Endodermal cell (in vitro differentiated cells): ENCODE data around the gene PRKCZ. TPM values are rescaled to one million over a fixed set of nuclear protein-coding genes. Genes with fewer than 3 reads are reported as not detected.

Experiments used
- DNase-seq: peaks from one replicate; pipeline ENCODE4 v3.0.0-alpha.2; 2017
- H3K27ac ChIP-seq: 2 replicates; pipeline ENCODE4 v1.5.1; 2013; ENCODE audit warnings: mild to moderate bottlenecking, low read depth, low read length, moderate library complexity
- H3K27me3 ChIP-seq: 2 replicates; pipeline ENCODE4 v1.6.1; 2013; ENCODE audit warnings: mild to moderate bottlenecking, low read length, moderate library complexity; ENCODE audit not compliant: insufficient read depth, control insufficient read depth, poor library complexity, severe bottlenecking
- H3K36me3 ChIP-seq: 2 replicates; pipeline ENCODE4 v1.7.0; 2013; ENCODE audit warnings: mild to moderate bottlenecking, low read length, moderate library complexity; ENCODE audit not compliant: control insufficient read depth, insufficient read depth
- H3K4me1 ChIP-seq: one replicate; pipeline ENCODE4 v1.7.0; 2013; ENCODE audit warnings: low read length; ENCODE audit not compliant: control insufficient read depth, insufficient read depth
- H3K4me3 ChIP-seq: 2 replicates; pipeline ENCODE4 v1.5.1; 2013; ENCODE audit warnings: mild to moderate bottlenecking, low read length, moderate library complexity
- H3K9ac ChIP-seq: 2 replicates; pipeline ENCODE4 v1.6.1; 2013; ENCODE audit warnings: mild to moderate bottlenecking, low read length, moderate library complexity; ENCODE audit not compliant: poor library complexity, severe bottlenecking; ENCODE audit errors: extremely low read depth
- H3K9me3 ChIP-seq: 2 replicates; pipeline ENCODE4 v1.6.1; 2013; ENCODE audit warnings: mild to moderate bottlenecking, low read length, moderate library complexity; ENCODE audit not compliant: control insufficient read depth
- H3K27ac Mint-ChIP-seq: 2 replicates; pipeline ENCODE4 v1.8.0; 2020; ENCODE audit warnings: mixed read lengths
- H3K27me3 Mint-ChIP-seq: 2 replicates; pipeline ENCODE4 v1.8.0; 2021; ENCODE audit warnings: mild to moderate bottlenecking, mixed read lengths; ENCODE audit not compliant: insufficient read depth
- H3K36me3 Mint-ChIP-seq: 2 replicates; pipeline ENCODE4 v1.8.0; 2020; ENCODE audit warnings: low read depth, mixed read lengths
- H3K4me1 Mint-ChIP-seq: 2 replicates; pipeline ENCODE4 v1.8.0; 2020; ENCODE audit warnings: mixed read lengths
- H3K4me3 Mint-ChIP-seq: 2 replicates; pipeline ENCODE4 v1.8.0; 2020; ENCODE audit warnings: mild to moderate bottlenecking, moderate library complexity, mixed read lengths
- H3K9me3 Mint-ChIP-seq: 2 replicates; pipeline ENCODE4 v1.8.0; 2020; ENCODE audit warnings: mild to moderate bottlenecking, mixed read lengths
- WGBS, 2 experiments: methylation state at CpG; one replicate each; pipeline versions ENCODE4 v1.1.5 to v1.1.7; 2013; ENCODE audit warnings: missing lambda C conversion rate in 2 of 2, mixed read lengths in 1 of 2; ENCODE audit not compliant: insufficient coverage in 1 of 2, insufficient read length in 1 of 2; 5-methylcytosine and 5-hydroxymethylcytosine counted together
- total RNA-seq, 2 donors: library from RNA; stranded (reverse); fragmentation: NEBNext Ultra II Directional in 1 of 2; extraction: Animal tissue kit (Norgen Biotek cat#: 25700) in 1 of 2; gene quantifications; 2 replicates in 1 of 2; 3 replicates in 1 of 2; pipeline ENCODE4 v1.2.1, GENCODE V29; 2021
- TF ChIP-seq, protein P1 (sequence below): fragments of 200-600 bp; sonication (generic); conservative IDR thresholded peaks from 2 replicates; pipeline ENCODE4 v1.5.0; 2021; ENCODE audit warnings: antibody characterized with exemption, mild to moderate bottlenecking

The PRKCZ gene
- total RNA-seq, 2 donors from 2014 or later = 49.9 to 68.5 TPM

DNA sequence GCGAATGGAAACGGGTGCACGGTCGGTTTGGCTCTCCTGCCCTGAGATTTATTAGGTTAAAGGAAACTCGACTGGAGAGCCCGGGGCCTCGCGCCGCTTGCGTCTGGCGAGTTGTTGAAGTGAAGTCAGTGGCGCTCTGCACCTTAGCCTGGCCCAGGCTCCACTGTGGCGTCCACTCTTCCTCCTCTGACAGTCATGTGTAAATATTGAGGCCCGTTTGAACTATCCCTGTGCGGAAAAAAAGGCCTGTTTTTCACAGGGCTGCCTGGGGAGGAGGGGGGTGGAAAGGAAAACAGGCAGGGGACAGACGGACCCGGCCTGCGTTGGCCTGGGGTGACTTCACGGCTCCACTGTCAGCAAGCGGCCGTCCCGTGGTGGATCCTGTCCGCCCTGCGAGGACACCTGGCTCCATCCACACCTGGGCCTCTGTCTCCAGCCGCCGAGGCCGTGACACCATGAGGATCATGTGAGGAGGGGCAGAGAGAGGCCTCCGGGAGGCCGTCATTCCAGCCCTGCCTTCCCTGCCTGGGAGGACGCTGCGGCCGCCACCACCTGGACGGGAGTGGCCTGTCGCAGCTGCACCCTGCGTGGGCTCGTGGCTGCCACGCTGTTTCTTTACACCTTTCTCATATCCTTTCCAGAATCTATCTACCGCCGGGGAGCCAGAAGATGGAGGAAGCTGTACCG lies 84.6 kb downstream of the PRKCZ start:
- Mint-ChIP-seq H3K4me3 (no peak overlapping the region), H3K4me1 (peaks cover 11% of the 10 kb centered on the region), H3K27me3 (no peaks in the 10 kb centered on the region), H3K27ac (peak overlapping the region; percentile 61), H3K9me3 (no peaks in the 10 kb centered on the region), H3K36me3 (peaks cover 17% of the 10 kb centered on the region)
- Histone ChIP-seq H3K27me3 (no peaks in the 10 kb centered on the region), H3K4me3 (no peak overlapping the region), H3K36me3 (peaks cover 8% of the 10 kb centered on the region), H3K9me3 (no peaks in the 10 kb centered on the region), H3K9ac (no peak overlapping the region), H3K4me1 (no peaks in the 10 kb centered on the region), H3K27ac (peak overlapping the region; percentile 98)
- DNase-seq = no peak
- WGBS, 2 experiments = 90 to 93% methylated on average over 19 to 40 of the region's 40 CpGs
- TF ChIP-seq, protein P1, sequence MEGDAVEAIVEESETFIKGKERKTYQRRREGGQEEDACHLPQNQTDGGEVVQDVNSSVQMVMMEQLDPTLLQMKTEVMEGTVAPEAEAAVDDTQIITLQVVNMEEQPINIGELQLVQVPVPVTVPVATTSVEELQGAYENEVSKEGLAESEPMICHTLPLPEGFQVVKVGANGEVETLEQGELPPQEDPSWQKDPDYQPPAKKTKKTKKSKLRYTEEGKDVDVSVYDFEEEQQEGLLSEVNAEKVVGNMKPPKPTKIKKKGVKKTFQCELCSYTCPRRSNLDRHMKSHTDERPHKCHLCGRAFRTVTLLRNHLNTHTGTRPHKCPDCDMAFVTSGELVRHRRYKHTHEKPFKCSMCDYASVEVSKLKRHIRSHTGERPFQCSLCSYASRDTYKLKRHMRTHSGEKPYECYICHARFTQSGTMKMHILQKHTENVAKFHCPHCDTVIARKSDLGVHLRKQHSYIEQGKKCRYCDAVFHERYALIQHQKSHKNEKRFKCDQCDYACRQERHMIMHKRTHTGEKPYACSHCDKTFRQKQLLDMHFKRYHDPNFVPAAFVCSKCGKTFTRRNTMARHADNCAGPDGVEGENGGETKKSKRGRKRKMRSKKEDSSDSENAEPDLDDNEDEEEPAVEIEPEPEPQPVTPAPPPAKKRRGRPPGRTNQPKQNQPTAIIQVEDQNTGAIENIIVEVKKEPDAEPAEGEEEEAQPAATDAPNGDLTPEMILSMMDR = no peak

DNA sequence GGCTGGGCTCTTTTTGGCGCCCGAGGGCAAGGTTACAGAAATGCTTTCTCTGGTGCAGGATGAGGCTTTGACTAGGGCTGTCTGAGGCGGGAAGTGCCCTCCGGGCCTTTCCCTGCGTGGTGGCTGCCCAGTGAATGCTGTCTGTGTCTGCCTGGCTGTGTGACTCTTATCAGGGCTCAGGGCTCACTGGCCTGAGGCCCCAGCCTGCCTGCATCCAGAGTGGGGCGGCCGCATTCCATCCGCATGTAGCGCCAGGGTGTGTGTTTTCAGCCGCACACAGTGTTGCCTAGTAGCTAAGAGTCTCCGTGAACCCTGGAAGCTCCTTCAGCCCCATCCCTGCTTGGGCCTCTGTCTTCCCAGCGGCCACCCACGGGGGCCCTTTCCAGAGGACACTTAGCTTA lies 85.2 kb downstream of the PRKCZ start:
- Histone ChIP-seq H3K36me3 (peaks cover 8% of the 10 kb centered on the region), H3K9me3 (no peaks in the 10 kb centered on the region), H3K4me3 (no peak overlapping the region), H3K27ac (peak overlapping the region; percentile 98), H3K4me1 (no peaks in the 10 kb centered on the region), H3K27me3 (no peaks in the 10 kb centered on the region), H3K9ac (no peak overlapping the region)
- H3K4me1 Mint-ChIP-seq = peaks cover 11% of the 10 kb centered on the region
- H3K27me3 Mint-ChIP-seq = no peaks in the 10 kb centered on the region
- H3K4me3 Mint-ChIP-seq = no peak overlapping the region
- no peaks in the 10 kb centered on the region for H3K9me3 Mint-ChIP-seq
- TF ChIP-seq, protein P1 = no peak
- H3K27ac Mint-ChIP-seq = peak overlapping the region; percentile 61
- H3K36me3 Mint-ChIP-seq = peaks cover 19% of the 10 kb centered on the region
- no peak for DNase-seq
- WGBS, 2 experiments = 72 to 90% methylated on average over 9 to 13 of the region's 13 CpGs

DNA sequence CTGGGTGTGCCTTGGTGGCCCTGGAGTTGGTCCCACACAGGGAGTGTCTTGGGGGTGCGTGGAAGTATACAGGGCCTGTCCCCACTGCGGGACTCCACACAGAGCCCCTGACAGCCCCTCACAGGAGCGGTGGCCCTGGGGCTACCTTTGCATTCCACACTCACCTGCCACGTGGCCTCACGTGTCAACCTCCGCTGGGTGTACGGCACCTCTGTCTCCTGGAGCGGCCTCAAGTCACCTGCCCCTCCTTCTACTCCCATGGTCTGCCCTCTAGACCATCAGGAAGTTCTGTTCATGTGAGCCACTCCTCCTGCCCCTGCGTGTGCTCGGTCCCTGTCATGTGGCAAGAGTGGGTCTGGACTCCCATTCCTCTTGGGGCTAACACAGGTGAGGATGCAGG lies 85.7 kb downstream of the PRKCZ start:
- H3K9me3 Mint-ChIP-seq = no peaks in the 10 kb centered on the region
- H3K27ac Mint-ChIP-seq = peak overlapping the region; percentile 17
- H3K27me3 Mint-ChIP-seq = no peaks in the 10 kb centered on the region
- Histone ChIP-seq H3K4me1 (no peaks in the 10 kb centered on the region), H3K36me3 (peaks cover 8% of the 10 kb centered on the region), H3K9me3 (no peaks in the 10 kb centered on the region), H3K4me3 (no peak overlapping the region), H3K9ac (no peak overlapping the region), H3K27ac (peak overlapping the region; percentile 98), H3K27me3 (no peaks in the 10 kb centered on the region)
- H3K36me3 Mint-ChIP-seq = peaks cover 19% of the 10 kb centered on the region
- WGBS, 2 experiments = 95% methylated on average over 6 to 10 of the region's 10 CpGs
- DNase-seq = no peak
- H3K4me1 Mint-ChIP-seq = peaks cover 11% of the 10 kb centered on the region
- TF ChIP-seq, protein P1 = no peak
- H3K4me3 Mint-ChIP-seq = no peak overlapping the region
